ENCODE data around the gene SLC29A4.

Gene SLC29A4

DNA sequence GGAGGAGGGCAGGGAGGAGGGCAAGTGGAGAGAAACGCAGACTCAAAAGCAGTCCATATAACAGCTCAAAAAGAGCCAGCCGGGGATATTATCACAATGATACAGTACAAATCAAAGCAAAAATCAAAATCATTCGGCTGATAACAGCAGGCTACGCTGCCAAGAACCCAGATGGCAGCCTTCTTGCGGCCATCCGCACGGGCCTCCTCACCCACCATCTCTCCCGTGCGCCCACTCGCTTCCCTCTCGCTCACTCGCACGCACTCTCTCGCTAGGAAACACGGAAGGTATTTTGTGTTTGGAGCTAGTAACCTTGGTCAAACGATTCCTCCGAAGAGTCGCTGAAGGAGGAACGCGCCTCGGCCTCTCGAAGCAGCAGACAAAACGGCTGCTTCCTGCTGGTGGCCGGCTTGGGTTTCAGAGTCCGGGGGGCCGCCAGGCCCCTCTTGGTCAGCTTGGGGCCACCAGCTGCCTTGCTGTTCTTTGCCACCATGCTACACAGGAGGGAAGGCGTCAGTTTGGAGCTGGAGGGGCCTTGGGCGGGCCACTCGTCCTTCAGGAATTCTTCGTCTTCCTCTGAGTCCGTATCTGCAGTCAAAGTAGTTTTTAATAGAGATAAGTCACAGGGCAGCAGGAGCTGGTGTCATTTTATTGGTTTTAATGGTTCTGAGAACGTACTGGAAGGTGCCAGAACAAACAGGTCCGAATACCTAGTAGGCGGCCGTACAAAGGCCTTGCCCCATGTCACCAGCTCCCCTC lies 68.9 kb downstream of the SLC29A4 start:
- TF ChIP-seq, protein P1, sequence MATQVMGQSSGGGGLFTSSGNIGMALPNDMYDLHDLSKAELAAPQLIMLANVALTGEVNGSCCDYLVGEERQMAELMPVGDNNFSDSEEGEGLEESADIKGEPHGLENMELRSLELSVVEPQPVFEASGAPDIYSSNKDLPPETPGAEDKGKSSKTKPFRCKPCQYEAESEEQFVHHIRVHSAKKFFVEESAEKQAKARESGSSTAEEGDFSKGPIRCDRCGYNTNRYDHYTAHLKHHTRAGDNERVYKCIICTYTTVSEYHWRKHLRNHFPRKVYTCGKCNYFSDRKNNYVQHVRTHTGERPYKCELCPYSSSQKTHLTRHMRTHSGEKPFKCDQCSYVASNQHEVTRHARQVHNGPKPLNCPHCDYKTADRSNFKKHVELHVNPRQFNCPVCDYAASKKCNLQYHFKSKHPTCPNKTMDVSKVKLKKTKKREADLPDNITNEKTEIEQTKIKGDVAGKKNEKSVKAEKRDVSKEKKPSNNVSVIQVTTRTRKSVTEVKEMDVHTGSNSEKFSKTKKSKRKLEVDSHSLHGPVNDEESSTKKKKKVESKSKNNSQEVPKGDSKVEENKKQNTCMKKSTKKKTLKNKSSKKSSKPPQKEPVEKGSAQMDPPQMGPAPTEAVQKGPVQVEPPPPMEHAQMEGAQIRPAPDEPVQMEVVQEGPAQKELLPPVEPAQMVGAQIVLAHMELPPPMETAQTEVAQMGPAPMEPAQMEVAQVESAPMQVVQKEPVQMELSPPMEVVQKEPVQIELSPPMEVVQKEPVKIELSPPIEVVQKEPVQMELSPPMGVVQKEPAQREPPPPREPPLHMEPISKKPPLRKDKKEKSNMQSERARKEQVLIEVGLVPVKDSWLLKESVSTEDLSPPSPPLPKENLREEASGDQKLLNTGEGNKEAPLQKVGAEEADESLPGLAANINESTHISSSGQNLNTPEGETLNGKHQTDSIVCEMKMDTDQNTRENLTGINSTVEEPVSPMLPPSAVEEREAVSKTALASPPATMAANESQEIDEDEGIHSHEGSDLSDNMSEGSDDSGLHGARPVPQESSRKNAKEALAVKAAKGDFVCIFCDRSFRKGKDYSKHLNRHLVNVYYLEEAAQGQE (IDR thresholded peaks at IDR 0.05; ENCODE audit: low read depth) = no peak
- TF ChIP-seq EP300 (IDR thresholded peaks at IDR 0.05; ENCODE audit: borderline replicate concordance) (no peak), RAD21 (IDR thresholded peaks at IDR 0.05; ENCODE audit: low read depth) (no peak), FOXM1 (IDR thresholded peaks at IDR 0.05; ENCODE audit: borderline replicate concordance, low read depth) (no peak)
- TF ChIP-seq, protein P2, sequence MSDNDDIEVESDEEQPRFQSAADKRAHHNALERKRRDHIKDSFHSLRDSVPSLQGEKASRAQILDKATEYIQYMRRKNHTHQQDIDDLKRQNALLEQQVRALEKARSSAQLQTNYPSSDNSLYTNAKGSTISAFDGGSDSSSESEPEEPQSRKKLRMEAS (IDR thresholded peaks at IDR 0.05) = no peak

DNA sequence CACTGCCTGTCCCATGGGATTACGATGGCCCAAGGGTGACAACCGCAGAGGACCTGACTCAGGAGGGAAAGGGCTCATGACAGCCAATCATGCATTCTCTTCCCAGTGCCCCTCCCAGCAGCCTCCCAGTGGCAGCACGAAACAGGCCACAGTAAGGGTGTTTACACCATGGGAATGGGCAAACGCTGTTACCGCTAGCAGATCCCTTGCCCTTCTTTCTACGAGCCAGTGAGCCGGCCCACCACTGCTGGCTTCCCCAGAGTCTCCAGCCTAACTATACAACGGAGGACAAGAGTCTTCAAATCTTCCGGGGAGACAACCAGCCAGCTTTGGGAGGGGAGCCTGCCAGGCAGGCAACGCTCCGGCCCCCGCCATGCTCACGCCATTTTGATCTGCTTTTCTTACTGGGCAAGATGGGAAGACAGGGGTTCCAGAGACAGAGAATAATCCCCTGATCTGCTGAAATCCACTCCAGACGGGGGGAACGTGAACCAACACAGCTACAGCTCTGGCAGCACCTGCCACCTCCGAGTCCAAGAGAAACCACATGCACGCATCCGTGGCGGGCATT lies 69.8 kb downstream of the SLC29A4 start:
- TF ChIP-seq CEBPB (IDR thresholded peaks at IDR 0.05) (no peak), TEAD4 (IDR thresholded peaks at IDR 0.05) (no peak), ZBTB7A (IDR thresholded peaks at IDR 0.05; ENCODE audit: low read depth) (no peak), FOXM1 (IDR thresholded peaks at IDR 0.05; ENCODE audit: borderline replicate concordance, low read depth) (no peak), RAD21 (IDR thresholded peaks at IDR 0.05; ENCODE audit: low read depth) (no peak), TAF1 (IDR thresholded peaks at IDR 0.05; ENCODE audit: low read depth) (no peak)
- TF ChIP-seq, protein P3, sequence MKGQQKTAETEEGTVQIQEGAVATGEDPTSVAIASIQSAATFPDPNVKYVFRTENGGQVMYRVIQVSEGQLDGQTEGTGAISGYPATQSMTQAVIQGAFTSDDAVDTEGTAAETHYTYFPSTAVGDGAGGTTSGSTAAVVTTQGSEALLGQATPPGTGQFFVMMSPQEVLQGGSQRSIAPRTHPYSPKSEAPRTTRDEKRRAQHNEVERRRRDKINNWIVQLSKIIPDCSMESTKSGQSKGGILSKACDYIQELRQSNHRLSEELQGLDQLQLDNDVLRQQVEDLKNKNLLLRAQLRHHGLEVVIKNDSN (IDR thresholded peaks at IDR 0.05) = no peak
- TF ChIP-seq, protein P1 (IDR thresholded peaks at IDR 0.05; ENCODE audit: low read depth) = no peak

DNA sequence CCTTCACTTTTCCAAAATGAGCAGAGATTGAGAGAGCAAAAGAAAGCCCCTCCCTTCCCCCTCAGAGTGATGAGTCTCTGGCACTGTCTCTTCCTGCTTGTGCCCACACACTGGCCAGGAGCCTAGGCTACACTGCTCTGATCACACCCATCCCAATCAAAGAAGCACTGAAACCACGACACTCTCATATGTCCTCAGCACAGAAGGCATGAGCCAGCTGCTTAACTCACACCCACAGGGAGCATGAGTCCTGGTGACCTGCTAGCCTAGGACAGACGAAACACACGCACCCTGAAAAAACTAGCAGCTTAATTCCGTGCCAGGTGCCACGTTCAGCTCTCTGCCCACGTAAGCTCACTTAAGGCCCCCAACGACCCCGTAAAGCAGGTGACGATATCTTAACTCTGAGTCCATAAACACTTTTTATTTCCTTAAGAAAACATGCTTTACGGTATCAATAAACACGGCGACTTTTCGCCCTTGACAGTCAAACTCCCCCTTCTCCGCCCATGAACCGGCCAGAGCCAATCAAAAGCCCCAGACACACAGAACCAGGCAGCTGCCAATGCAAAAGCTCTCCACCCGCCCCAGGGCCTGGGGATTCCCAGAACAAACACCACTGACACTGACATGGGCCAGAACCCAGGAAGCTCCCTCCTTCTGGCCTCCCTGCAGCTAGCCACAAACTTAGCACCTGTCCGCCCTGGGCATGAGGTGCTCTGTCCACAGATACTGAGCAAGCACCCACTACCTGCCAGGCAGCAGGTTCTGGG lies 71.9 kb downstream of the SLC29A4 start:
- TF ChIP-seq TCF12 (IDR thresholded peaks at IDR 0.05; ENCODE audit: low read depth) = no peak
- no peak for TF ChIP-seq CREB1 (IDR thresholded peaks at IDR 0.05; ENCODE audit: low read depth)
- no peak for TF ChIP-seq FOXM1 (IDR thresholded peaks at IDR 0.05; ENCODE audit: borderline replicate concordance, low read depth)
- TF ChIP-seq EP300 (IDR thresholded peaks at IDR 0.05; ENCODE audit: borderline replicate concordance) = no peak
- no peak for TF ChIP-seq NFIC (IDR thresholded peaks at IDR 0.05)
- TF ChIP-seq YY1 (IDR thresholded peaks at IDR 0.05; ENCODE audit: low read depth) = no peak
- no peak for TF ChIP-seq CEBPB (IDR thresholded peaks at IDR 0.05)
- no peak for TF ChIP-seq TEAD4 (IDR thresholded peaks at IDR 0.05)
- TF ChIP-seq EGR1 (IDR thresholded peaks at IDR 0.05) = no peak
- TF ChIP-seq TAF1 (IDR thresholded peaks at IDR 0.05; ENCODE audit: low read depth) = no peak
- TF ChIP-seq ZBTB7A (IDR thresholded peaks at IDR 0.05; ENCODE audit: low read depth) = no peak
- TF ChIP-seq, protein P2 (IDR thresholded peaks at IDR 0.05) = no peak
- no peak for TF ChIP-seq RAD21 (IDR thresholded peaks at IDR 0.05; ENCODE audit: low read depth)
- TF ChIP-seq, protein P1 (IDR thresholded peaks at IDR 0.05; ENCODE audit: low read depth) = no peak
- TF ChIP-seq, protein P3 (IDR thresholded peaks at IDR 0.05) = no peak

All from Ishikawa (cell line).